ENCODE data around the gene KCNK3.

GRCh38 chr2:26709323-26710110 lies 17.0 kb downstream of the KCNK3 start:
- TF ChIP-seq POLR2AphosphoS5 (IDR thresholded peaks at IDR 0.05; ENCODE audit: insufficient read depth, low read depth, low read length) (no peak), CTCF (IDR thresholded peaks at IDR 0.05; ENCODE audit: extremely low read depth in 1 of 2, insufficient read depth in 1 of 2, low read depth in 1 of 2, low read length in 2 of 2) (no peak), POLR2A (IDR thresholded peaks at IDR 0.05; ENCODE audit: low read depth, low read length) (no peak), EZH2 (IDR thresholded peaks at IDR 0.05; ENCODE audit: borderline replicate concordance, low read depth, low read length, severe bottlenecking) (no peak), MYC (IDR thresholded peaks at IDR 0.05; ENCODE audit: low read depth, low read length) (no peak), MAX (IDR thresholded peaks at IDR 0.05; ENCODE audit: insufficient read depth, insufficient read length) (no peak), FOS (IDR thresholded peaks at IDR 0.05; ENCODE audit: borderline replicate concordance, insufficient read depth, low read length) (no peak), JUN (IDR thresholded peaks at IDR 0.05; ENCODE audit: borderline replicate concordance, insufficient read depth, insufficient read length, low read depth) (no peak), GATA2 (IDR thresholded peaks at IDR 0.05; ENCODE audit: insufficient read depth, insufficient read length, low read depth, low read length) (no peak)

All from endothelial cell of umbilical vein (primary cell).